Activated CD8-positive, alpha-beta memory T cell treated with anti-CD3 and anti-CD28 coated beads for 4 hours (primary cell): Measurements from ENCODE around the gene TFAP2A.

Experiments used
- DNase-seq, 2 donors: peaks; one replicate each; pipeline ENCODE4 v3.0.0-alpha.2; 2020; ENCODE audit warnings: low read depth in 2 of 2

The TFAP2A gene

DNA sequence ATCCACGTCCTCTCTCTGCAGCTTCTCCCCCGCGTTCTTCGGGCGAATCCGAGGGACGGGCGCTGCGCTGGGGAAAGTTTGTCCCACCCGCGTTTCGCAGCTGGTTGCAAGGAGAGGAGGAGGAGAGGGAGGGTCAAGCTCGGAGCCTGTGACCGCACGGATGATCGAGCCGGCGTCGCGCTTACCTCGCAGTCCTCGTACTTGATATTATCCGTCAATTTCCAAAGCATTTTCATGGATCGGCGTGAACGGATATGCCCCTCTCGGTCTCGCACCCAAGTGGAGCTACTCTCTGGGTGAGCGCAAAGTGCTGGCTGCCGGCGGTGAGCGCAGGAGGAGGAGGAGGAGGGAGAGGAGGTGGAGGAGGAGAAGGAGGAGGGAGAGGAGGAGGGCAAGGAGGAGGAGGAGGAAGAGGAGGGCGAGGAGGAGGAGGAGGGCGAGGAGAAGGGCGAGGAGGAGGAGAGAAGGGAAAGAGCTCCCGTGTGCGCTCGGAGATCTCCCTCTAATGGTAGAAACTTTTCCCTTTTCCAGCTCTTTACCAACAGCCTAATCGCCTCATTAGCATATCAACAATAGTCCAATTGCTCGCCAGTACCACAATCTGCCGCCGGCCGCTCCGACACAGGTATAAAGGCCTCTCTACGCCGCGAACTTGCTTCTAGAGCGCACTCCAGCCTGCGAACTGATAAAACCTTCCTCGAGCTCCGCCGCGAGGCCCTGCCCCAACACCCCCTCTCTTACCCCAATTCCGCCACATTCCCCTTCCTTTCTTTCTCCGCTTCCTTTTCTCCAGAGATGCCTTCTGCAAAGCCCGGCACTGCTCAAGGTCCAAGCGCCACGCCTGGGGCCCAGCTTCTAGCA, at the start of gene TFAP2A:
Gene TFAP2A (minus strand): TSS at position 319 of the 861 bp plus-strand sequence. CDS start 83 bp downstream, at position 236.
- no peak for DNase-seq

GRCh38 chr6:10463491-10464481, 48.9 kb upstream of the TFAP2A start:
- no peak for DNase-seq

- no peak for DNase-seq
Observed at GRCh38 chr6:10463040-10463439, 48.2 kb upstream of the TFAP2A start.

DNA sequence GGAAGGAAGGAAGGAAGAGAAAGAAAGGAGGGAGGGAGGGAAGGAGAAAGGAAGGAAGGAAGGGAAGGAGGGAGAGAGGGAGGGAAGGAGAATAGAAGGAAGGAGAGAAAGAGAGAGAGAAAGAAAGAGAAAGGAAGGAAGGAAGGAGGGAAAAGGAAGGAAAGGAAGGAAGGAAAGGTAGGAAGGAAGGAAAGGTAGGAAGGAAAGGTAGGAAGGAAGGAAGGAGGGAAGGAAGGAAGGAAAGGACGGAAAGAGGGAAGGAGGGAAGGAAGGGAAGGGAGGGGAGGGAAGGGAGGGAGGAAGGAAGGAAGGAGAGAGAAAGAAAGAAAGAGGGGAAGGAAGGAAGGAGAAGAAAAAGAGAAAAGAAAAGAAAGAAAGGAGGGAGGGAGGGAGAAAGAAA, 47.0 kb upstream of the TFAP2A start:
- no peak for DNase-seq

DNA sequence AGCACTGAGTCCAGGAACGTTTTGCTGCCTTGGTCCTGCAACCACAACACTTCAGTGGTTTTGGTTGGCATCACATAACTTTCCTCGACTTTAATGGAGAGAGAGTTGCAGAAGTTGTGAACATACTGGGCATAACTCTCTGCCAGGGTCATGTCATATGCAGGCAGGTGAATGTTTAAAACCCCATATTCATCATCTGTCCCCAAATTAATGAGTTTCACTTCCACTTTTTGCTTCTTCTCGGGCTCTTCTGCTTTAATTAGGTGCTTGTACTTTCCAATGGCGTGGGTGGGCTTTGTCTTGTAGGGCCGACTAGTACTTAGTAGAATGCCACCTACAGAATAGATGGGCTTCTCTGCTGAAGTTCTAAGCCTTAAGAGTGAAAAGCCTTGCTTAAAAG, 45.2 kb upstream of the TFAP2A start:
- DNase-seq, result no peak

DNA sequence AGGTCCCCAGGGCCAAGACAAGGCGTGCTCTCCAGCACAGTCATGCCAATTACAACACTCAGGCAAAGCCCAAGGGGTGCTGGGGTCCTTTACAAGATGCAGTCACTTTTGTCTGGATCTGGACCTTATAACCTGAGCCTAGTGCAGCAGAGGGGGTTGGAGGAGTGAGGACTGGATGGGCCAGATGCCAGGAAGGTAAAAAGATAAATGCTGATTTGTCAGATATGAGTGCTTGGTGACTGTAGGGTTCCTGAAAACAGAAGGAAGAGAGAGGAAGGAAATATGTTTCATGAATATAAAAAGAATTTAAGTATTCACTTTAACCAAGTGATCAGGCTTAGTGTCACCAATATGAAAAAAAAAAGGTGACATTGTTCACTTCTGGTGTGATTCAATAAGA, 43.4 kb upstream of the TFAP2A start:
- DNase-seq, result no peak

- no peak for DNase-seq
Observed at GRCh38 chr6:10453596-10453995, 38.7 kb upstream of the TFAP2A start.

DNA sequence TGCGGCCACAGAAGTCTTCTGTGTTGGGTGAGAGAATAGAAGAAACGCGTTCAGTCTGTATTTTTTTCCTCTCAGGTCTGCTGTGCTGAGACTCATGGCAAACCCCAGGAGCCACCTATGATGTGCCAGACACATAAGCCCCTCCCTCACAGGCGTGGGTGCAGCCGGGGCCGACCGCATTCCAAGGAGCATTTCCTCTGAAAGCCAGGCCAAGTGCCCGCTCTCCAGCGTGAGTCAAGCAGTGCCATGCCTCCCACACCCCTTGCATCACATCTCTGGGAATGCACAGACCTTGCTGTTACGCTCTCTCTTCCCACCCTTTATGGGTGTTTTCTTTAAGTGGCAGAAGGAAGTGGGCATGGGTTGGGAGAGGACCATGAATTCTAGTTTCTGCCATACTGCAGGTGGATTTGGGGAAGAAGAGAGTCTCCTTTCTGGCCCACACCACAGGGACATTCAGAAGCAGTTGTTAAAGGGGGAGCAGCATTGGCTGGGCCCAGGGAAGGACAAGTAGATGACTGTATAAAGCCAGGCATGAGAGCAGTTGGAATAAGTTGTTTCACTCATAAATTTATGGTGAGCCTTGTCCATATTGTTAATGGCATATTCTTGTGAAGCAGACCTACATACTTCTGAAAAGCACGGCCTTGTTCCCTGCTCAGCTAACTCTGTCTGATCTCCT, 37.1 kb upstream of the TFAP2A start:
- no peak for DNase-seq

- DNase-seq, result no peak
Observed at GRCh38 chr6:10451394-10451793, 36.5 kb upstream of the TFAP2A start.

- DNase-seq, result no peak
Observed at GRCh38 chr6:10449751-10450150, 34.9 kb upstream of the TFAP2A start.

DNA sequence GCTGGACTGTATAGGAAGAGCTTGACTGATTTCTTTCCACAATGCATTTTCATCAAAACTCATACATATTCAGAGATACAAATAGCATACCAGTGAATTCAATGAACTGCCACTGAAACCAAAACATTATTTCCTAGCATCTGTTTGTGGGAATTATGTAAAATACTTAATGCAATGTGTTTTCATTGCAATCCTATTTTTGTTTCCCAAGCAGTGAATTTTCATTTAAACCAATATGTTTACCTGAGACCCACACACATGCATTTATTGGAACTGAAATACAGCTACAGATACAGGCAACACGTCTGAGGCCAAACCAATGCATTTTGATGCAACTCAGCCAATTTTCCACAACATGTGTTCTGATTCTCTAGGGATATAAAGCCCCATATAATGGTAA, 33.2 kb upstream of the TFAP2A start:
- DNase-seq, result no peak

- no peak for DNase-seq
Observed at GRCh38 chr6:10446548-10446947, 31.7 kb upstream of the TFAP2A start.

- no peak for DNase-seq
Observed at GRCh38 chr6:10441655-10442009, 26.8 kb upstream of the TFAP2A start.

DNA sequence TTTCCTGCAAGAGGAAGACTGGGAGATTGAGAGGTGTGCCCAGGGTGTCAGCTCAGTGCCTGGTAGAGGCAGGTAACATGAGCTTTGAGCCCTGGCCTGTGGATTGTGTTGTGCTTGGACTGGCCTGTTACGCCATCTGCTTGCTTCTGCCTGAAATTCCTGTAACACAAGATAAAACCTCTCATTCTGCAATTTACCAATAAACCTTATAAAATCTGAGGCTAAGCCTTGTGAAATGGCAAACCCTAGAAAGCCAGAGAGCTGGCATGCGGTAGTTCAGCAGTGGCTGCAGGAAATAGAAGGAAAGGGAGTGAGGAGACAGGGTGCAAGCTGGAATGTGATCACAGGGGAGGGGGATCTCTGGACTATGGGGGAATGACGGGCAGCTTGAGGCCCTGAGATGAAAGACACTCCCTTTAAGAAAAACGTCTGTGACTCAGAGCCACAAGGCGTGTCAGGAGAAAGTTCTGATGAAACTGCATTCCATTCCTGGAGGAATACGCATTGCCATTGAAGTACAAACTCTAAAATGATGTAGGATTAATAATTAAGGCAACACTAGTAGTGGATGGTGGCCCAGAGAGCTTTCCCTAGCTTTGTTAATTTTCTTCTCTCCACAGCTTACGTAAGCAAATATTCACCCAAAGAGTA, 26.3 kb upstream of the TFAP2A start:
- DNase-seq, result no peak

GRCh38 chr6:10437891-10438290, 23.0 kb upstream of the TFAP2A start:
- no peak for DNase-seq

DNA sequence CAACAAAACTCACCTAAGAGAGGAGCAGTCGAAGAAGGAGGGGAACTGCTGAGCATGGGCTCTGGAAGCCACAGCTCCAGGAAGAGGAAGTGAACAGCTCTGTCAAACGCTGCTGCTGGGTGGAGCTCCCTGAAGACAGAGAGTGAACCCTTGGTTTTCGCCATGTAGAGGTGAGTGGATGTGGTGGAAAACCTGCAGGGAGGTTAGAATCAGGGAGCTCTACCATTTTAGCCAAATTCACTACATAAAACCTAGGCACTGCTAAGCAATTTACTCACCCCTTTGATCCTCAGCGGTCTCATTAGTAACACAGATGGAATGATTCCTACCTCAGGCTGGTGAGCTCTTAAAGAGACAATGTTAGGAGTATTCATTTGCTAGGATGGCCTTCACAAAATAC, 19.4 kb upstream of the TFAP2A start:
- no peak for DNase-seq

DNA sequence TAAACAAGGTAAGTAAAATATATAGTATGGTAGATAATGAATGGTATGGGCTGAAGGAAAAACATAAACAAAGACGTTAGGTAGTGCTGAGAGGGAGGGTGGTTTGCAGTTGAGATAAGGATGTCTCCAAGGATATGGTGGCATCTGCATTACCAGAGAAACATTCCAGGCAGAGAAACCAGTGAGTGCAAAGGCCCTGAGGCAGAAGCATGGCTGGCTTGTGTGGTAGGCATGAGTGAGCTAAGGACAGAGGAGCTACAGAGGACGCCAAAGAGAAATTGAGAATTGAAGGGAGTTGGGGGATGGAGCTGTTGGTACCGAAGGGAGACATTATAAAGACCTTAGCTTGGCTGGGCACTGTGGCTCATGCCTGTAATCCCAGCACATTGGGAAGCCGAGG, 18.4 kb upstream of the TFAP2A start:
- no peak for DNase-seq

GRCh38 chr6:10431423-10432164, 16.7 kb upstream of the TFAP2A start:
- no peak for DNase-seq

DNA sequence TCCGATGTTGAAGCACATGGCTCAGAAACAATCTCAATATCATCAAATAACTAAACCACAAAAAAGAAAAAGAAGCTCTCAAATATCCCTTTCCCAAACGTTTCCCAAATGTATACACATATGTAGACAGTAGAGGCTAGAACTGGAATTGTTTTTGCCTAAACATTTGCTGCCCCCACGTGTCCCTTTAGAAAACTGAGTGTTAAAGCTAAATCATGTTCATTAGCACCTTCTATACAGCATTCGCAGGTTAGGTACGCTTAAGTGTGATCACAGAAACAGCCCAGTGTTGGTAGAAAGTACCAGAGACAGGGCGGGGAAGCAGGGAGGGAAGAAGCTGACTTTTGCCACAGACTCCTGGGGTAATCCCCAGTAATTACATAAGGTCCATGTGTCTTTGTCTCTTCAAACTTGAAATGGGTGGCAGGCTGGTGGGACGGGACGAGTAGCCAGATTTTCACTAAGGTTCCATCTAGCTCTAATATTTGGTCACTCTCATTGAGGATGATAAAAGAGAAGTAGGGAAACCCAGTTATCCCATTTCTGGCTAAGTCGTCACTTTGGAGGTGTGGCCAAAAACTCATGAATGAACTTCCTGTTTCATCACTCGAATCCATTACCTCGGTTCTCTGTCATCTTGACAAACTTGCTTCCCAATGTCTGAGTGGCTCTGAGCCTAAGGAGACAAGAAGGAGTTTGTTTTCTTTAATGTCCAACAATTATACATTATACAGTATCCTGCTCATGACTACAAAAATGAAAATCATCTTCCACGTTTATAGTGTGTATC, 15.0 kb upstream of the TFAP2A start:
- DNase-seq, result no peak

DNA sequence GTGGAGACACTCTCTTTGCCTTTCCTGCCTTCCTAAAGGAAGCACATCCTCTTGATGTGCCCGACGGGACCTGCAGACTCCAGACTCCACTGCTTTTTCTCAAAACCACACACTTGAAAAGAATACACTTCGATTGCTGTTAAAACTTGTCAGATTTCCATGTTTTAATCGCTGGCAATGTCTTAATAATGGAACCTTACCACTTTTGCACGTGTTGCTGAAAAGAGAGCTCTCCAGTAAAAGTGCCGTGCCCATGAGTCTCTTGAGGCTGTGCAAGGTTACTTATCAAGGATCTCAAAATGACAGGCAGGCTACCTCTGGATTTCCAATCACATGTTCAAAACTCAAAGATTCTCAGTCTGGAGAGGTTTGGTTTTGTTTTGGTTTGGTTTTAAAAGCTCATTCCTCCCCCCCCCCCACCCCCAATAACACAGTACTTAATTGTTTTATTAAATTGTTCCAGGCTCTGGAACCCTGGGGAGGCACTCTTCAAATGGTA, 12.0 kb upstream of the TFAP2A start:
- DNase-seq, result no peak
